HG02759 (cell line): ENCODE measurements around the gene ABCB11.
"Not testable (repeated sequence)": the region's sequence is repeated elsewhere in the genome, so short reads cannot be mapped to it uniquely, and the experiment has no call there.

Experiments used
- ATAC-seq: cut with Tn5 transposase; IDR thresholded peaks from one replicate; pipeline ENCODE4 v1.9.1; 2021; ENCODE audit warnings: mild to moderate bottlenecking, moderate library complexity; ENCODE audit not compliant: unreplicated experiment

Gene ABCB11

DNA sequence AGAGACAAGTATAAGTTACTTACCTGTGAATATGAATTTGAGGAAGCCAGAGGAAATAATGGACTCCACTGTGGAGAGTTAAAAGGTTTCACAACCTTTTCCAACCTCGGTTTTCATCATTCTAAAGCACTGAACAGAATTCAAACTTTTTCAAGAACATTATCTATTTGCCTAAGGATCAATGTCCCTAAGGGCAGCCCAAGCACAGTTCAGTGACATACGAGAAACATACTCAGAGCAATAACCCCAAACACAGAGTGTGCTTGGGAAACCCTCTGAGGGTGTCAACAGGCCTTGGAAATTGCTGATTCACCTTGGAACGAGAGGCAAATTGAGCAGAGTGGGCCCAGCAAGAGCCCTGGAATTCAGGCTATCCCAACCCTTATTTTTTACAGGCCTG is at the start of gene ABCB11:
ABCB11 (minus strand) TSS at position 123 of the 400 bp plus-strand sequence. CDS start 13,199 bp downstream, outside the sequence.
- ATAC-seq: no peak

DNA sequence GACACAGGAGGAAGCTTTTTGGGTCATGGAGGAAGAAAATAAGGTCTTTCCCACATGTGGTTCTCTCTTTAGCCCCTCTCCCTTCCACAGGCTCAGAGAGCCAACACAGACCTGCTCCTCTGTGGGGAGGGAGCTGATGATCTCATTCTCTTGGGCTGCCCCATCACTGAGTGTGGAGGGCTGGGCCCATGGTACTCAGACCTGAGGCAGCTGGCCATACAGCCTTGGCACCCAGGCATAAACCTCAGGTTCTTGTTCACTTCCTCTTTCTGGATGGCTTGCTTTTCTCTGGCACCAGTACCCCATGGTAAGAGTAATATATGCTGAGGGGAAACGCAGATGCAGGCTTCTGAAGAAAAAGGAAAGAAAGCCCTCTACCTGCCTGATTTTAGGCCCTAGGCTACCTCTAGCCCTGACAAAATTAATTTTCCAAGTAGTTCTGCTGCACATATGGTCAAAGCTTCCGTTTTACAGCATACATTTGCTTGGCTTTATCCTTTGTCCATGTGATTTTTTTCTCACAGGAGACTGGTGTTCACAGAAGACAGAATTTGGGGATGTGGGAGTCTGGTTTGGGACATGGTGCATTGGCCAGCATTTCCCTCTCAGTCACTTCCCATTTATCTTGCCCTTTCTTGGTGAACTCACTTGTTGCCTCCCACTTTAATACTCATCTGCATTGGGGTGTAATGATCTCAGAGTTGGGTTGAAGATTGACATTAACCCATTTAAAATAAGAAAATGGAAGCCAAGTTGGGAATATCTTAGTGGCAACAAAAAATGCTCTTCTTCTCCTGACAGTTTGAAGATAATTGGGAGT is 49.3 kb upstream of the ABCB11 start:
- peak; percentile 87 for ATAC-seq

DNA sequence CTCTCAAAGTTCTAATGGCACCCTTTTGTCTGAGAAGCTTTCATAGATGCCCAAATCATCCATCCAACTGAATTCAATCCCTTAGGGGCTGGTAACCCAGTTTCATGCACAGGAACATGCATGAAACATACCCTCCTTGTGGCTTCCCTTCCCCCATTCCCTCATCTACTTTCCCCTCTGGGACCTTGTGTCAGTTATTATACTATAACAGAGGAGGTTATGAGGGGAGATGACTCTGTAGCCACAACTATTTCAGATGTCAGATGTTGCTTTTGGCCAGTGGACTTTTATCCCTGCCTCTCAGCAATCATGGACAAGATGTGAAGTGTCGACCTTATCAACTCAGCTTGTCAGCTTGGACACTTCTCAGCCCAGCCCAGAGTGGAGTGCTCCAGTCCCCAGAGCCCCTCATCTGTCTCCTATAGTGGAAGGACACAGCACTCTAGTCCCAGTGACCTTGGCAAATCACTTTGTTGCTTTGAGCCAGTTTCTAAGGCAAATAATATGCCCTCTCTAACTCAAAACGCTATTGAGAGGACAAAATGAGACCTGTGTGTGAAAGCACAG is 46.6 kb upstream of the ABCB11 start:
- no peak for ATAC-seq

DNA sequence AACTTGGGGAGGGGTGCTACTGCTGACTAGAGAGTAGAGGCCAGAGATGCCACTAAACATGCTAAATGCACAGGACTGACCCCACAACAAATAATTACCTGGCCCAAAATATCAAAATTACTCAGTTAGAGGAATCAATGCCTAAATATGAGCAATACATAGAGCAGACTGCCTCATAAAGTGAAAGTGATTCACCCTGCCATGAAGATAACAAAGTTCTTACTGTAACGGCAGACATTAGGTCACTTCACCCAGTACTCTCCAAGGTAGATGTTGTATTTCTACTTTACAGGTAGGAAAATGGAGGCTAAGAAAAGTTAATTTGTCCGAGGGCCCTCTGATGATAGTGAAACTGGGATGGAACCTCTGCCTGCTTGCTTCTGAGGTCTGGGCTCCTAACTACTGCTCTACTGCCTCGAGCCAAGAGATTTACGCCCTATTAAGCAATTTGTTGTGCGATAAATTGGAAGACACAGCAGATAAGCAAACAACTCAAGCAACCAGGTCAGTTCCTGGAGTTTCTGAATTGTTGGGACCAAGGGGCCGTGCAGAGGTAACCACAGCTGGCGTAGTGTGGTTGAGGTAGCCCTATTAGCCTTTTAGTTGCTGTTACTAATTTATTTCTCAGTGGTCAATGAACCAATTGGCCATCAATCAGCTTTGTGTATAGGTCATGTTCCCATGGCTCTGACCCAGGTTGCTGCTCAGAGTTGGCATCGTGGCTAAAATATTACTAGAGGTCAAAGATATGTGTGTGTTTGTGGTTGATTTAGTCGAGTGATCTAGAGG is 43.0 kb upstream of the ABCB11 start:
- ATAC-seq: peak; percentile 69

DNA sequence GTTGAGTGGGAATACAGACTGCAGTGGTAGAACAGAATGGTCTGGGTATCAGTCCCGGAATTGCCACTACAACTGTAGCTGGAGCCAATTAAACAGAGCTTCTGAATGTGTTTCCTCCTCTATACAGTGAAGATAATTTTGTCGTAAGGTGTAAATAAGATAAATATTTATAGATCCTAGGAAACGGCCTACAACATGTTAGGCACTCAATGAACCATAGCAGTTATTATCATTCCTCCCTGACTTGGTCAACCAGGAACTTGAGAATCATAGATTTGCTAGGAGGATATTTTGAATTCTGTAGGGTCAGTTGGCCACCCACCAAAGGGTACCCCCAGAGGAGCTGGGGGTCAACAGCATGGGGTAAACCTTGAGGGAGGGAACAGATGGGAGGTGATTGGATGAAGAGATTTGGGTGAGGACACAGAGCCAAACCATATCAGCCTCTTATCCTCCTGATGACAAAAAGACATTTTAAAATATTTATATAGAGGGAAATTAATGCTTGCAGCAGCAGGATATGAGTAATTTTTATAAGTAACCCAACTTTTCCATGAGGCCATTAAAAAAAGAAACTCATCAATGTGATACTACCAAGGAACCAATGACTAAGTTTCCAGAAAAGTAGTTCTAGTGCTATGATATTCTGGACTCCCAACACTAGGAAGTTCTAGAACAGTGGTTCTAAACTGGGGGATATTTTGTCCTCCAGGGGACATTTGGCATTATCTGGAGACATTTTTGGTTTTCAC is 42.3 kb upstream of the ABCB11 start:
- no peak for ATAC-seq

DNA sequence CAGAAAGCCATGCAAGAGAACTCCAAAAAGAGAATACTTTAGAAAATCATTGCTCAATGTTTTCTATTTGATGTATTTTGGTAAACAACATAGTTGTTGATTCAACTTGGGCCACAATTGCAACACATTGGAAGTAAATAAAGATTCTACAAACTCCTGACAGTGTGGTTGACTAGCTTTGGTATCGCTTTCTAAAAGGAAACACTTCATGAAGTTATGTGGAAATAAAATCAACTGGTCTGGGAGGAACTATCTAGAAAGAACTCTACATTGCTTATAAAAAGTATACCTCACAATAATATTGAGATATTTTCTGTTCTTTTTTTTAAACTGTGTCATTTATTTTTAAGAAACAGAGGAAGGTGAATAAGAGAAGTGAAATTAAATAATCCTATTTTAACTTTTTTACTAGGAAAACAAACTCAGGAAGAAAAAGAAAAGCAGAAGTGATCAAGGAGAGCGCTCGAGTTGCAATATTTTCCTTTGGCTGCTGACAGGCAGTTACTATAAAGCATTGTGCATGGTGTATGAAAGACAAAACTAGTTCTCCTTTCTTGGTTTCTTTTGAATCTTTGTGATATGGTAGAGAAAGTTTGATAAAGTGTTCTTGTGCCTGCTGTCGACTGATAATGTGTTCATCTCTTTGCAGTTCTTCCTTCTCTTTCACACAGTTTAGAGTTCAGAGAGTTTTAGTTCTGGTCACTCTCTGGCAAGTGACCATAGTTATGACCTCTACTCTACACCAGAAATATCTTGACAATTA is 41.2 kb upstream of the ABCB11 start:
- ATAC-seq: peak; percentile 33

DNA sequence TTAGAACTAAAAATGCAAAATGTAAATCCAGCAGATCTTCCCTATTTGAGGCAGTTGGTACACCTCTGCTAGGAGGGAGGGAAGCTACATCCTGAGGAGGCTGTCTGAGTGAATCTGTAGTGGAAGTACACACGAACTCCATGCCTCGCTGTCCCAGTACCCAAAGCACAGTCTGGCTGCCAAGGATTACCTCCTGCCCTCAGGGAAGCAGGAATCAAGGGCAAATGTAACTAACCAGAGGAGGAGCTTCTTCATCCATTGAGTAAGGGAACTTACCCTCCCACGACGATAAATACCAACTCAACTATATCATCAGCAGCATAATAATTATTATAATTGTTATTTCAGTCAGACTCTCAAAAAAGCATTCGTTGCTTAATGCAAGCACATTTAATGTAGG is 40.3 kb upstream of the ABCB11 start:
- no peak for ATAC-seq

DNA sequence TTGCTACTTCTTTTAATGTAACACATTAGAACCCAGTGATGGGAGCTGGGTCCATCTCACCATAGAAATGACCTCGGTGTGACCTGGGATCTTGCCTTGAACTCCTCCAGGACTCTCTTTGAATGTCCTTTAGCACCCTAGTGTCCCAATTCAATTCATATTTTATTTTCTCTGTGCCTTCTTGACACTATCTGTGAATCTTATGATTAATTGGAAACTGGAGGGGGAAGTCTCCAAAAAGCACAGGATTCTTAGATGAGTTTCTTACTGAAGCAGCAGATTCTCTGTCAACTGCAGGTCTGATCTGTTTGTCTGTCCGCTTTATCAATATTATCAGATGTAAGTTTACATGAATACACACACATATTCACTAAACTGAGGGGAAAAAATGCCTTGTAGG is 38.7 kb upstream of the ABCB11 start:
- no peak for ATAC-seq

DNA sequence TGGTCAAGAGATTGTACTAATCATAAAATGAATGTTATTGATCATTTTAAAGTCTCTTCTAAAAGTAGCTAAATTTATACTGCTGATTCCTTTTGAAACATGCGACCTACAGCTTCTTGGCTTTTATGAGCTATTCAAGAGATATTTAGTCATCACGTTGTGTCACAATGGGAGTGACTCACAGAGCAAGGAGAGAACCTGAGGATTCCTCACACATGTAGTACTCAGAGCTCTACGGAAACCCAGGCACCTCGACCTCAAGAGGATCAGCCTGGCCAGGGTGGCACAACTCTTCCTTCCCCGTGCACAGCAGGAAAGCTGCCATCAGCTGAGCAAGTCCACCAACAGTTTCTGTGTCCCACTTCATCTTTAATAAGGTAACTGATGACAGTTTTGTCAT is 38.2 kb upstream of the ABCB11 start, which contains the start of gene DHRS9:
DHRS9 (plus strand) TSS at position 223 of the 400 bp plus-strand sequence. CDS start 12,019 bp downstream, outside the sequence.
- no peak for ATAC-seq

DNA sequence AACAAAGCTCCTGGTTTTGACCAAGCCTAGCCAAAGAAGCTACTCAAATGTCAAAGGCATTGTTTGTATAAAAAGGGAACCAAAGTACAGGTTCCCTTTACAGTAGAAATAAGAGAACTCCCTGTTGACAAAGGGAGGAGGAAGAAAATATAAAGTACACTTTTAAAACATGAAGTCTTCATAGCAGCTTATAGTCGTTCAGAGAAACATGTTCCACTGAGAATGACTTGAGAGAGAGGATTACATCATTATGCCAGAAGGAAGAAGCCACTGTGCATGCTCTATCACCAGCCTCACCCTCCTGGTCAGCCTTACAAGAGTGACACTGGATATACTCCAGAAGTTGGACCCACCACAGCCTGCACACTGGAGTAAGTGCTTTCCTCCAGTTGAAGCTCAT is 35.8 kb upstream of the ABCB11 start:
- ATAC-seq: no peak

DNA sequence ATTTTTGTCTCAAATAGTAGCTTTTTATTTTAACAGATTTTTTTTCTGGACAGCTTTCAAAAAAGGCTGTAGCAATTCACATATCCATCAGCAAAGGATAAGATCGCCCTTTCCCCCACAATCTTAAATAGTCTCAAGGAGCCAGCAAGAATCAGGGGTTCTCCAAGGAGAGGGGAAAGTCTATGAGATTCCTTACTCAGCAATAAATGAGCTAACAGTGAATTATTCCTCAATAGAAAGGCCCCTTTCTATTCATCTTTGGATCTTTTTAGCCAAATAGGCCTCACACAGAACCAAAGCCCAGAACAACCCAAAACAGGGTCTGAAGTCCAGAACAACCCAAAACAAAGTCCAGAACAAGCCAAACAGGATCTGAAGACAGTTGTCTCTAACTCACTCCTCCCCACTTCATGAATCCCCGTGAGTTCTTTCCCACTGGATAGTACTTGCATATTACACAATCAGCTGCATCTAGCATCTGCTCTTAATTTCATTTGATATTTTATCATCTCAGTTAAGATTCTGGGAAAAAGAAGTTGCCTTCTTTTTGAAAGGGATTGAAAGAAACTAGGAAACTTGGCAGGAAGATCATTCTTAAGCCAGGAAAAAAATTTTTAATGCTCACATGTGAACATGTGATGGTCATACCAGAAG is 34.9 kb upstream of the ABCB11 start:
- no peak for ATAC-seq

DNA sequence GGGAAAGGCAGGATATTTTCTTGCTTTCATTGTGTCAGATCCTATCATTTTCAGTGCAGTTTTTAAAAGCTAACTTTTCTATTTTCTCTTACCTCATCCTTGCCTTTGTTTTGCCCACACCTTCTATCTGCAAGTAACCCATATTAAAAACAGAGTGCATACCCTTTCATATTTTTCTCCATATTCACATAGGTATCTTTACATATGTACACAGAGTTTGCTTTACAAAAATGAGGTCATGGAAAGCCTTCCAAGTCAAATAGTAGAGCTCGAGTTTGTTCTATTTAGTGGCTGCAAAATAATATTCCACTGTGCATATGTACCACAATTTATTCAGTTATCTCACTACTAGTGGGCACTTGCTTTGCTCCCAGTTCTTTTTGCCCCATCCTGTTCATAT is 34.3 kb upstream of the ABCB11 start:
- no peak for ATAC-seq

DNA sequence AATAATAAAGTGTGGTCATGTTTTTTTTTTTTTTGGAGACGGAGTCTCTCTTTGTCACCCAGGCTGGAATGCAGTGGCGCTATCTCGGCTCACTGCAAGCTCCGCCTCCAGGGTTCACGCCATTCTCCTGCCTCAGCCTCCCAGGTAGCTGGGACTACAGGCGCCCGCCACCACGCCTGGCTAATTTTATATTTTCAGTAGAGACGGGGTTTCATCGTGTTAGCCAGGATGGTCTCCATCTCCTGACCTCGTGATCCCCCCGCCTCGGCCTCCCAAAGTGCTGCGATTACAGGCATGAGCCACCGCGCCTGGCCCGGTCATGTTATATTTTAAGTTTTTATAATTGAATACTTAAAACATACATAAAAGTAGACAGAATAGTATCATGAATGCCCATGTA is 33.1 kb upstream of the ABCB11 start:
- ATAC-seq: not testable (repeated sequence)

DNA sequence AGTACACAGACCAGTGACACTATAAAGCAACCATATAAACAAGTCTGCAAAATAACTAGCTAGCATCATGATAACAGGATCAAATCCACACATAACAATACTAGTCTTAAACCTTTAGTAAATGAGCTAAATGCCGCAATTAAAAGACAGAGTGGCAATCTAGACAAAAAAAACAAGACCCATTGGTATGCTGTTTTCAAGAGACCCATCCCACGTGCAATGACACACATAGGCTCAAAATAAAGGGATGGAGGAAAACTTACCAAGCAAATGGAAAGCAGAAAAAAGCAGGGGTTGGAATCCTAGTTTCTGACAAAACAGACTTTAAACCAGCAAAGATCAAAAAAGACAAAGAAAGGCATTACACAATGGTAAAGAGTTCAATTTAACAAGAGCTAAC is 23.5 kb upstream of the ABCB11 start:
- ATAC-seq: not testable (repeated sequence)

DNA sequence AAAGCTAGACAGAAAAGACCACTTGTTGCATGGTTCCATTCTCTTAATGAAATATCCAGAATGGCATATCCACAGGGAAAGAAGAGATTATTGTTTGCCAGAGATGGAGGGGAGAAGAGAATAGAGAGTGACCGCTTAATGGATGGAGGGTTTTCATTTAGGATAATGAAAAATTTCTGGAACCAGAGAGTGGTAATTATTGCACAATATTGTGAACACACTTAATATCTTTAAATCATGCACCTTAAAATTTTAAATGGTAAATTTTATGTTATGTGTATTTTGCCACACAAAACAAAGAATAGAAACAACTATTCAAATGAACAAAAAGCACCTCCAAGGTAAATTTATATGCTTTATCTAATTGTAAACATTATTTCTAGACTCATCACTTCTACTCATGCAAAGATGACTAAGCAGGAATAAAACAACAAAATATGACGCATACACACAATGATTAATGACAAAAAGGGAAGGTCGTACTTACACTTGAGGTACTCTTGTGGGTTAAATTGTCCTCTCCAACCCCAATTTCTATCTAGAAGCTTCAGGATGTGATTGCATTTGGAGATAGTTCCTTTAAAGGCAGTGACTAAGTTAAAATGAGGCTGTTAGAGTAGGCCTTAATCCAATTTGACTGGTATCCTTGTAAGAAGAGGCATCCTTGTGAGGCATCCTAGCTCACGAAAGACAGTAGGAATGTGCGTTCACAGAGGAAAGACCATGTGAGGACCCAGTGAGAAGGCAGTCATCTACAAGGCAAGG is 19.5 kb upstream of the ABCB11 start:
- no peak for ATAC-seq

DNA sequence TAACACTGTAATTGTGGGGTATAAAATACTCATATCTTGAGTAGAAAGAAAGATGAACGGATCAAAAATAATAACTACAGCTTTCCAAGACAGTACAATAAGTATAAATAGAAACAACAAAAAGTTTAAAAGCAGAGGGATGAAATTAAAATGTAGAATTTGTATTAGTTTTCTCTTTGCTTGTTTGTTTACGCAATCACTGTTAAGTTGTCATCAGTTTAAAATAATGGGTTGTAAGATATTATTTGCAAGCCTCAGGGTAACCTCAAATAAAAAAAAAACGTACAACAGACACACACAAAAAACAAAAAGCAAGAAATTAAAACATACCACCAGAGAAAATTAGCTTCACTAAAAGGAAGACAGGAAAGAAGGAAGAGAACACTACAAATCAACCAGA is 18.0 kb upstream of the ABCB11 start:
- no peak for ATAC-seq

DNA sequence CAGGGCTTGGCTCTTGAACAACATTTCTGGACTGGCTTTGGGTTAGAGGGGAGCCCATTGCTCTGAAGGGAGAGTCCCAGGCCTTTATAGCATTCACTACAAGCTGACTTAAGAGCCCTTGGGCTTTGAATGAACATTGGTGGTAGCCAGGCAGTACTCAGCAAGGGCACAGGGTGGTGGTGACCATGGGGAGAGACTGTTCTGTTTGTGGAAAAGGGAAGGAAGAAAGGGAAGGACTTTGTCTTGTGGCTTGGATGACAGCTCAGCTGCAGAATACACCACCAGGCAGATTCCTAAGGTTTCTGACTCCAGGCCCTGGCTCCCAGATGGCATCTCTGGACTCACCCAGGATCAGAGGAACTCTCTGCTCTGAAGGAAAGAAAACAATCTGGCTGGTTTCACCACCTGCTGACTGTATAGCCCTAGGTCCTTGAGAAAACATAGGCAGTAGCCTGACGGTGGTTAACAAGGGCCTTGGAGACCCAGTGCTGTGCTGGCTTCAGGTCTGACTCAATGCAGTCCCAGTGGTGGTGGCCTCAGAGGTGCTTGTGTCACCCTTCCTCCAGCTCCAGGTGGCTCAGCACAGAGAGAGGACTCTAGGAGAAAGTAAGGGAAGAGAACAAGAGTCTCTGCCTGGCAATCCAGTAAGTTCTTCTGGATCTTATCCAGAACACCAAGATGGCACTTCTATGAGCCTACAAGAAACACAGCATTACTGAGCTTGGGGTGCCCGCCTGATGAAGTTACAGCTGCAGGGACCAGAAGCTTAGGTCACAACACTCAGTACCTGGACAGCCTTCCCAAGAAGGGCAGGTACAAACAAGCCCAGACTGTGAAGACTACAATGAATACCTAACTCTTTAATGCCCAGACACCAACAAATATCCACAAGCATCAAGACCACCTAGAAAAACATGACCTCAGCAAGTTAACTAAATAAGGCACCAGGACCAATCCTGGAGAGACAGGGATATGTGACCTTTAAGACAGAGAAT is 16.4 kb upstream of the ABCB11 start:
- no peak for ATAC-seq
